Measurements from ENCODE around the gene ITGA6. TPM values are rescaled to one million over a fixed set of nuclear protein-coding genes. Genes with fewer than 3 reads are reported as not detected.

ITGA6 gene
- total and polyA plus RNA-seq, 2 experiments from 2014 or later: 32.9 to 124 TPM

GRCh38 chr2:172465417-172466334 is 38.3 kb downstream of the ITGA6 start:
- Histone ChIP-seq H3F3A (replicated peaks; ENCODE audit: low read depth) (no peaks in the 10 kb centered on the region), H2AFZ (no peak overlapping the region), H3K79me2 (replicated peaks; ENCODE audit: insufficient read depth) (peaks cover 51% of the 10 kb centered on the region), H3K9me2 (ENCODE audit: insufficient read depth) (no peaks in the 10 kb centered on the region), H4K20me1 (replicated peaks; ENCODE audit: insufficient read depth) (no peaks in the 10 kb centered on the region; the same call in 1 of the 2 replicates), H3K4me3 (no peak overlapping the region), H3K4me1 (ENCODE audit: insufficient read depth) (peaks cover 25% of the 10 kb centered on the region), H3K27ac (ENCODE audit: low read depth) (no peak overlapping the region), H3K36me3 (ENCODE audit: insufficient read depth) (no peaks in the 10 kb centered on the region; the same call in 1 of the 2 replicates), H3K4me2 (no peak overlapping the region), H3K27me3 (ENCODE audit: insufficient read depth) (no peaks in the 10 kb centered on the region)
- peaks cover 11% of the 10 kb centered on the region for H3K27me3 Mint-ChIP-seq (ENCODE audit: insufficient read depth, low read depth, poor library complexity)
- ATAC-seq (peak; percentile 24), DNase-seq (ENCODE audit: low spot score) (peak; percentile 84)
- H3K36me3 Mint-ChIP-seq (ENCODE audit: low read depth): peaks cover 38% of the 10 kb centered on the region
- H3K27ac Mint-ChIP-seq: no peak overlapping the region
- no peak overlapping the region; the same call in 2 of the 3 replicates for H3K4me3 Mint-ChIP-seq
- peaks cover 44% of the 10 kb centered on the region for H3K4me1 Mint-ChIP-seq
- TF ChIP-seq ZNF331 (CRISPR knock-in tag; IDR thresholded peaks at IDR 0.05; ENCODE audit: low read depth) (no peak), CREB1 (CRISPR knock-in tag; IDR thresholded peaks at IDR 0.05; ENCODE audit: low read depth) (no peak), EZH2 (IDR thresholded peaks at IDR 0.05; ENCODE audit: low read depth, unreplicated experiment) (no peak), REST (IDR thresholded peaks at IDR 0.05; ENCODE audit: unreplicated experiment) (no peak), CTCF (conservative IDR thresholded peaks at IDR 0.05; ENCODE audit: low read depth in 2 of 2) (peak; percentile 93 to 95)
- no peaks in the 10 kb centered on the region for H3K9me3 Mint-ChIP-seq

- H3K27ac Mint-ChIP-seq: no peak overlapping the region
- Histone ChIP-seq H3K4me3 (no peak overlapping the region), H3K27ac (ENCODE audit: low read depth) (no peak overlapping the region), H3K4me1 (ENCODE audit: insufficient read depth) (peaks cover 10% of the 10 kb centered on the region), H2AFZ (no peak overlapping the region), H4K20me1 (replicated peaks; ENCODE audit: insufficient read depth) (no peaks in the 10 kb centered on the region; the same call in 1 of the 2 replicates), H3K9me2 (ENCODE audit: insufficient read depth) (no peaks in the 10 kb centered on the region), H3K4me2 (no peak overlapping the region), H3K27me3 (ENCODE audit: insufficient read depth) (no peaks in the 10 kb centered on the region), H3F3A (replicated peaks; ENCODE audit: low read depth) (no peaks in the 10 kb centered on the region), H3K79me2 (replicated peaks; ENCODE audit: insufficient read depth) (peaks cover 36% of the 10 kb centered on the region), H3K36me3 (ENCODE audit: insufficient read depth) (no peaks in the 10 kb centered on the region; the same call in 1 of the 2 replicates)
- no peaks in the 10 kb centered on the region for H3K9me3 Mint-ChIP-seq
- ATAC-seq: no peak
- DNase-seq (ENCODE audit: low spot score): no peak
- peaks cover 52% of the 10 kb centered on the region for H3K36me3 Mint-ChIP-seq (ENCODE audit: low read depth)
- H3K27me3 Mint-ChIP-seq (ENCODE audit: insufficient read depth, low read depth, poor library complexity): peaks cover 11% of the 10 kb centered on the region
- H3K4me1 Mint-ChIP-seq: peaks cover 27% of the 10 kb centered on the region
- TF ChIP-seq EZH2phosphoT487 (IDR thresholded peaks at IDR 0.05; ENCODE audit: unreplicated experiment) (no peak), ZNF114 (CRISPR knock-in tag; IDR thresholded peaks at IDR 0.05) (no peak), ZNF462 (CRISPR knock-in tag; IDR thresholded peaks at IDR 0.05) (no peak)
- no peak overlapping the region for H3K4me3 Mint-ChIP-seq
These were observed 40.0 kb downstream of the ITGA6 start for GRCh38 chr2:172467382-172467781.

Measured in GM23338 (cell line).